MG63 (cell line): ENCODE results near the gene KIAA1210. TPM values are rescaled to one million over a fixed set of nuclear protein-coding genes. Genes with fewer than 3 reads are reported as not detected.

Experiments
- DNase-seq: peaks from one replicate; pipeline ENCODE4 v3.0.0-alpha.2; 2020
- H3K27me3 ChIP-seq: fragments of 250-450 bp; sonication (Bioruptor Pico); 2 replicates; pipeline ENCODE4 v1.5.1; 2020; ENCODE audit warnings: mild to moderate bottlenecking, moderate library complexity
- H3K36me3 ChIP-seq: fragments of 250-450 bp; sonication (Bioruptor Pico); 2 replicates; pipeline ENCODE4 v1.5.1; 2020; ENCODE audit warnings: mild to moderate bottlenecking, moderate library complexity
- H3K4me3 ChIP-seq: fragments of 250-450 bp; sonication (Bioruptor Pico); 2 replicates; pipeline ENCODE4 v1.5.1; 2020; ENCODE audit warnings: mild to moderate bottlenecking, moderate library complexity
- H3K9me3 ChIP-seq: fragments of 250-450 bp; sonication (Bioruptor Pico); 2 replicates; pipeline ENCODE4 v1.5.1; 2020; ENCODE audit warnings: mild to moderate bottlenecking, moderate library complexity
- total RNA-seq: library from RNA; depleted of rRNA; stranded (reverse); fragments of >200 nt; shearing (Covaris generic); gene quantifications from 2 replicates; pipeline ENCODE4 v1.2.3, GENCODE V29; 2014; ENCODE audit warnings: low replicate concordance; rRNA removed

The KIAA1210 gene
- total RNA-seq, result not detected in 2 replicates

DNA sequence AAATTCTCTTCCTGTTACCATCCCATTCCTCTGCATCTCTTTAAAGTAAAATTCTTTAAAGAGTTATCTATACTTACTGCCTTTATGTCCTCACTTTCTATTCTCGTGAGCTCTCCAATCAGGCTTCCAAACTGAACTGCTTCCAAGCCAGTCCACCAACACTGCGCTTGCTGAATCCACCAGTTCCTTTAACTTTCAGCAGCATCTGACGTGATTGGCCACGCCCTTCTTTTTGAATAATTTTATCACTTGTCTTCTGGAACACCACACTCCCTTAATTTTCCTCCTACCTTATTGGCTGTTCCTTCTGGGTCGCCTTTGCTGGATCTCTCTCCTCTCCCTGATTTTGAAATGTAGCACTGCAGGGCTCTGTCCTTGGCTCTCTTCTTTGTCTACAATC lies at the start of gene KIAA1210:
TSS of gene KIAA1210 (minus strand) at position 163 of the 400 bp plus-strand sequence. CDS start 4,170 bp downstream, outside the sequence.
- H3K9me3 ChIP-seq, result no peaks in the 10 kb centered on the region
- H3K27me3 ChIP-seq, result no peaks in the 10 kb centered on the region
- H3K4me3 ChIP-seq, result no peak within 1 kb of the TSS
- no peak for DNase-seq
- no peaks in the 10 kb centered on the region for H3K36me3 ChIP-seq

DNA sequence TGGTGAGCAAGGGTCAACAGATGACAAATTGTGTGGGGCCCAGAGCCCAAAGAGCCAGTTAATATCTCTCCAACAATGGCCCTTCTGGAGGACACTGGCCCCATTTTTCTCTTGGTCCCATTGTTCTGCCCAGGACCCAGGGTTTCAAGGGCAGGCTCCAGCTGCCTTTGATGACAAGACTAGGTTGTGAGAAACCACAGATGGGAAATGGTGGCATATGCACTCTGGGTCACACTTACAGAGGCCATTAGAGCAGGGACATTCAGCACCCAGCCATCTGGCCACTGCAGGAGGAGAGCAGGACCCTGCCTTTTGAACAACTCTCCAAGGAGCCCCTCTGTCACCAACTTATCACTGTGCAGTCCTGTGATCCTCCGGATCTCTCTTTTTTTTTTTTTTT lies 49.7 kb upstream of the KIAA1210 start:
- H3K9me3 ChIP-seq, result no peaks in the 10 kb centered on the region
- H3K27me3 ChIP-seq, result no peaks in the 10 kb centered on the region
- no peak overlapping the region for H3K4me3 ChIP-seq
- no peaks in the 10 kb centered on the region for H3K36me3 ChIP-seq
- DNase-seq, result no peak

DNA sequence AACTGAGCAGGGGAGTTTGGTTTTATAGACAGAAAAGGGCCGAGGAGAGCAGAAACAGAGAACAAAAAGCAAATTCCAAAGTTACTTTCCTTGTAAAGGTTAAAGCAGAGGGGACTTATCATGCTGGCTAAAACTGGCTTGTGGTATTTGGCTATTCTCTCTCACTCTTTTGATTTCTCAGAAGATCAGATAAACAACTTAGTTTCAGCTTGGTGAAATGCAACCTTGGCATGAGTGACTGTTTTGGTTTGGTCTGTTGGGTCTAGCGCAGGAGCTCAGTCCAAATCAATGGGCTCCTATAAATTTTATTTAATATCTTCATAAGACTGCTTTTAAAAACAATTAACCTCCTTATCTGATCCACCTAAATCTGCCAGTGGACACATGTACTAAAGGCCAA lies 47.3 kb upstream of the KIAA1210 start:
- DNase-seq, result no peak
- Histone ChIP-seq H3K36me3 (no peaks in the 10 kb centered on the region), H3K9me3 (no peaks in the 10 kb centered on the region), H3K27me3 (no peaks in the 10 kb centered on the region), H3K4me3 (no peak overlapping the region)

DNA sequence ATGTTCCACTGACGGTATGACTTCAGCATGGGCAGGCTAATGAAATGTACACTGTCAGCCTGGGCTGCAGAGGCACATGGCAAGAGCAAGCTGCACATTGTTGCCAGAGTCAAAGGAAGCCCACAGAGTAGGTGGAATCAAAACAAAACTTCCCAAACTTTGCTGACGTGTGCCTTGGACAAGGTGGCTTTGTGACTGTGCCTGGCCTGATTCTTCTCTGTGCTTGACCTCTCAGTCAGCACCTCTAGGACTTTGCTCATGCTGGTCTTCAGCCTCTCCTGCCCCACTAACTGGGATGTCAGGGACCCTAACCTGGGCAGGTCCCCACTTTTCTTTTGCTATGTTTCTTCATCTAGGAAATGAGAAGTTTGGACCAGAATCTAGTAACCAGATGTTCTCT lies 40.5 kb upstream of the KIAA1210 start:
- Histone ChIP-seq H3K9me3 (no peaks in the 10 kb centered on the region), H3K36me3 (no peaks in the 10 kb centered on the region), H3K4me3 (no peak overlapping the region), H3K27me3 (no peaks in the 10 kb centered on the region)
- DNase-seq, result no peak

DNA sequence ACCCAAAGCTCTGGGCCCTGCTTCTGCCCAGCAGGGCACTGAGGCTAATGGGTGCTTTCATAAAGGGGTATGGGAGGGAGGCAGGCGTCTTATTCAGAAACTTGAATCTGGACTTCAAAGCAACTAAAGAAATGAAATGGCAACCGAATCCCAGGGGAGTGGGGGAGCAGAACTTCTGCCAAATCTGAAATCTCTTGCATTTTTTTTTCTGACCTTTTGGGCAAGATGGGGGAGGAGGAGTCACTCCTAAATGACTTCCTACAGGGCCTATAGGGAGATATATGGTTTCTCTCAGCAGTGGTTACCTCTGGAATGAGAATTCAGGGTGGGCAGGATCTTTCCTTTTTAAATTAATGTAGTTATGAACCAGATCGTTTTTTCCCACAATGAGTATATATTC lies 30.6 kb upstream of the KIAA1210 start:
- Histone ChIP-seq H3K27me3 (no peaks in the 10 kb centered on the region), H3K9me3 (no peaks in the 10 kb centered on the region), H3K36me3 (no peaks in the 10 kb centered on the region), H3K4me3 (no peak overlapping the region)
- no peak for DNase-seq

DNA sequence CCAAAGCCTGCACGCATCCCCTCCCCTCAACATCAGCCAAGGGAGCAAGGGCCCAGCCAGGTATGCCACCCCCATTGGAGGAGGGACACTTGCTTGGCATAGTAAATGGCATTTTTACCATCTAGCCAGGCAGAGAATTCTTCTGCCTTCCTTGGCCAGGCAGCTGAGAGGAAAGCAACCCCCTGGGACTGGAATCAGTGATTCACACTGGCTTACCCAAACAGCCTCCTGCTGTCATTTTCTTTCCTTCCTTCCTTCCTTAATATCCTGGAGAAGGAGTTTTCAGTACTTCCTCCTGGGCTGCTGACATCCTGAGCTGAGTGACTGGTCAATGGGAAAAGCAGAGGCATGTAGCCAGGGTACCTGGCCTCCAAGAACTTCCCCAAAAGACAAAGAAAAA lies 28.6 kb upstream of the KIAA1210 start:
- no peak overlapping the region for H3K4me3 ChIP-seq
- no peaks in the 10 kb centered on the region for H3K36me3 ChIP-seq
- H3K27me3 ChIP-seq, result no peaks in the 10 kb centered on the region
- DNase-seq, result no peak
- no peaks in the 10 kb centered on the region for H3K9me3 ChIP-seq

DNA sequence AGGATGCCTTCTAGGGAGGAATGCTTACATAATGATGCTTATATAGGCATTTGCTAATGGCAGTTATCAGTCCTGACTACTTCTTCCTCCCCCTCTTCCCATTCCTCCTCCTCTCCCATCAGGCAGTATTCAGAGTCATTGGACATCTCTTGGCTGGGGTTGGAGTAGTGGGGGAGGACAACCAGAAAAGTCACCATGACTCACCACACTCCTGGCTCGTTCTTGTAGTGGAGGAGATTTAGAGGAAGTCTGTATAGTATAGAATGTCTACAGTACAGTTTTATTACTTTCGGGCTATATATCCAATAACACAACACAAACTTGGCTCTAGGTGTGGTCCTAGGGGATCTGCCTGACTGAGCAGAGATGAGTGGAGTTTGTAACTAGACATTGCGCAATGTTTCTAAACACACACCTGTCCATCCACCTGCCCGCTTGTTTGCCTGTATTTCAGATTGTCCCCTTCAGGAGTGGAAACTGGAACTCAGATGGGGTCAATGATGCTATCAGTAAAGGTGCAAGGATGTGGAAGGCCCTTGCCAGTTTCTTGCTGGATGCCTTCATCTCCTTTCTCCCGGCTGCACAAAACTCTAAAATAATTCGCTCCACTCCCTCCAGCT lies 27.9 kb upstream of the KIAA1210 start:
- no peaks in the 10 kb centered on the region for H3K36me3 ChIP-seq
- H3K27me3 ChIP-seq, result no peaks in the 10 kb centered on the region
- no peaks in the 10 kb centered on the region for H3K9me3 ChIP-seq
- no peak overlapping the region for H3K4me3 ChIP-seq
- DNase-seq, result peak; percentile 87

DNA sequence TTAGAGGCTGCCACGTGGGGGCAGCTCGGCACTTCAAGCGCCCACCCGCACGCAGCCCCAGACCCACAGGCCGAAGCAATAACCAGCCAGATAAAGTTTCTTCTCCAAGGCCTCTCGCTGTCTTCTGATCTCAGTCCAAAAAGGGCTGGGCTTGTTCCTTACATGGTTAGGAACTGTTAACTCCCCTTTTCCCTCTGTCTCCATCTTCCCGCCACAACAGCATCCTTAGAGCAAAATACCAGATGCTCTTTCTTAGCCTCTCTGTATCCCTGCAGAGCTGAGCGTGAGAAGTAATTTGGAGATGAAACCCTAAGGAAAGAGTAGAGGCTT lies 23.4 kb upstream of the KIAA1210 start:
- no peaks in the 10 kb centered on the region for H3K36me3 ChIP-seq
- DNase-seq, result no peak
- H3K27me3 ChIP-seq, result no peaks in the 10 kb centered on the region
- H3K4me3 ChIP-seq, result no peak overlapping the region
- H3K9me3 ChIP-seq, result no peaks in the 10 kb centered on the region

DNA sequence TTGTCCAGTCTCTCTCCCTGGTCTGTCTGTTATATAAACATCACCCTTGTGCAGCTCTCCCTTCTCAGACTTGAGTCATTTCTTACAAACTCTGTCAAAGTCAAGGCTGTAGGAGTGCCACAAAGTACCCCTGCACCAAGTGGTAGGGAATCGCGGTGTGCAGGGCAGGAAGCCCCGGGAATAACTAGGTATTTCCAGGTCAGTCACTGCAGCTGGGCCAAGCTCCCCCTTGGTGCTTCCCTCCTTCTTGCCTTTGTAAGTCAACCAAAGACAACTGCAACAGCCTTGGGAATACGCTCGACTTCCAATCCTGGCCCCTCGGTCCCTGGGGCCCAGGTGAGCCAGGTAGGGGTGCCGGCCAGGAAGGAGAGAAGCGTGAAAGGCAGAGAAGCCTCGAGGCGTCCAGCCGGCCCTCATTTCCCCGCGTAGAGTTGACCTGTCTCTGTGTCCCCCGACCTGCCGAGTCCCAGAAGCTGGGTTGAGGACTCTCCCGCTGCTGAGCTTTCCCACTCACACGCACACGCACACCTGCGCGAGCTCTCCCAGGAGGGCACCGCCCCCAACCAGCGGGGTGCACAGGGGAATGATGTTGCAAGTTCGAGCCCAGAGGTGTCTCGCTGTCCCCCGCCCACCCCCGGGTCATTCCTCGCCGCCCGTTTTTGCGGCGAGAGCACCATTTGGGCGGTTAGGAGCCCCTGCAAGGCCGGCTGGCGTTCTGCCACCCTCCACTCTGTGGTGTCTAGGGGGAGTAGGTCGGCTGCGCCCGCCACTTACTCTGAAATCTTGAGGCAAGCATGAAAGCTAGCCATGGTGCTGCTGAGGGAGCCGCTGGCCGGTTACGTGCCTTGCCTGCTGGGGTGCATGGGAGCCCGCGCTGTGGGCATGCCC lies 22.8 kb upstream of the KIAA1210 start:
- Histone ChIP-seq H3K27me3 (no peaks in the 10 kb centered on the region), H3K9me3 (no peaks in the 10 kb centered on the region), H3K36me3 (no peaks in the 10 kb centered on the region), H3K4me3 (no peak overlapping the region)
- no peak for DNase-seq

DNA sequence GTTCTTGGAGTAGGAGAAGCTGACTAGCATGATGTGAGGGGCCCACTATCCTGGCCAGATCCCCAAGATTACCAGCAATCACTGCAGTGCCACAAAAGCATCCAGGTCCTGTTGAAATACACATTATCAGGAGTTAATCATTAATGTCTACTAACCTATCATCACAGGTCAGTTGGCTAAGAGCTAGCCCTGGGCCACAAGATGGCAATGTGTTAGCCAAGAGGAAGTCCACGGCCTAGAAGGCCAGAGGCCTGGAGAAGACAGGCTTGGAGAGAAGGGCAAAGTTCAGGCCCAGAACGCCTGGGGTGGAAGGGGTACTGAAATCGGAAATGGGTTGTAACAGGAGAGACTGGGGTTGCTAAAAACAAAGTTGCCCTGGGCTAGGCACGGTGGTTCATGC lies 19.9 kb upstream of the KIAA1210 start:
- no peak overlapping the region for H3K4me3 ChIP-seq
- no peak for DNase-seq
- H3K36me3 ChIP-seq, result no peaks in the 10 kb centered on the region
- H3K9me3 ChIP-seq, result no peaks in the 10 kb centered on the region
- H3K27me3 ChIP-seq, result no peaks in the 10 kb centered on the region

DNA sequence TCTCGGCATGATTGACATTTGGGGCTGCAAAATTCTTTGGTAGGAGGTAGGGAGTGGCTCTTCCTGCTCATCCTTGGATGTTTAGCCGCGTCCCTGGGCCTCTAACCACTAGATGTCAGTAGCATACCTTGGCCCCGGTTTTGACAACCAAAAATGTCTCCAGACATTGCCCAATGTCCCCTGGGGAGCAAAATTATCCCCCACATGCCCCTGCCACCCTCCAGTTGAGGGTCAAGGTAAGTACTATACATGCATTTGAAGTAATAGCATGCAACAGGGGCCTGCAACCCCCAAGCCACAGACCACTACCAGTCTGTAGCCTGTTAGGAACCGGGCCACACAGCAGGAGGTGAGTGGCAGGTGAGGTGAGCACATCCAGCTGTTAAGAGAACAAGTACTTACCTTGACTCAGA lies 17.6 kb upstream of the KIAA1210 start:
- no peaks in the 10 kb centered on the region for H3K9me3 ChIP-seq

DNA sequence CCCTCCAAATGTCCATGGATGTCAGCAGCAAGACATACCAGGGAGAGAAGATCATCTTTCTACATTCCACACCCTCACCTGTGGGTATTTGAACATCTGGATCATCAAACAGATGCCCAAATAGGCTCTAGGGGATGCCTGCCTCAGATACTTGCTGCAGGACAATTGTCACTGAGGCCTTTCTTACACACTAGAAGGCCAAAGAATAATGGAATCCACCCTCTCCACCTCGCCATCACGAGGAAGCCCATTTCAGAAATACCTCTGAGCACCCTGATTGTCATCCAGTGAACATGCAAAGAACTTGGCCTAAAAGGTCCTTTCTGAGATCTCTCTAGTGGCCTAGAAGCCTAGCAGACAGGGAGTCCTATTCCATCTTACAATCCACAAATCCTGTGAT lies 6.9 kb upstream of the KIAA1210 start:
- H3K4me3 ChIP-seq, result no peak overlapping the region
- DNase-seq, result no peak
- no peaks in the 10 kb centered on the region for H3K36me3 ChIP-seq
- H3K9me3 ChIP-seq, result no peaks in the 10 kb centered on the region
- H3K27me3 ChIP-seq, result no peaks in the 10 kb centered on the region

More for the DNA sequence above, 17.6 kb upstream of the KIAA1210 start:
- Histone ChIP-seq H3K4me3 (no peak overlapping the region), H3K27me3 (no peaks in the 10 kb centered on the region), H3K36me3 (no peaks in the 10 kb centered on the region)
- peak; percentile 5 for DNase-seq

DNA sequence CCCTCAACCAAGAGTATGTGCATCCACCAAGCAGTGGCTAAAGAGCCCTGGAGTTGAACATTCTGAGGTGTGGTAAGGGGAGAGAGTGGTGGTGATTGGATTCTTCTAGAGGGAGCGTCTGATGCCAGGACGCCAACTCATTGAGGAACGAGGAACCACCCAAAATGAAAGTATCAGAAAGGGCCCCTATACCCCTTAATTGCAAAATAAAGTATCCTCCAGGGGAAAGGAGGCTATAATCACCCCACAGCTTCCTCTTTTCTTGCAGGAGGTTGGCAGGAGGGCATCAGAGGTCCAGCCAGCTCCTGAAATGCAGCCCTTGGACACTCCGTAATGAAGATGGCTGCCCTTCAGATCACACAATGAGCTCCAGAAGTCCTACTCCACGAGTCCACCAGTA lies 5.3 kb upstream of the KIAA1210 start:
- no peaks in the 10 kb centered on the region for H3K36me3 ChIP-seq
- H3K4me3 ChIP-seq, result no peak overlapping the region
- DNase-seq, result no peak
- no peaks in the 10 kb centered on the region for H3K9me3 ChIP-seq
- H3K27me3 ChIP-seq, result no peaks in the 10 kb centered on the region

DNA sequence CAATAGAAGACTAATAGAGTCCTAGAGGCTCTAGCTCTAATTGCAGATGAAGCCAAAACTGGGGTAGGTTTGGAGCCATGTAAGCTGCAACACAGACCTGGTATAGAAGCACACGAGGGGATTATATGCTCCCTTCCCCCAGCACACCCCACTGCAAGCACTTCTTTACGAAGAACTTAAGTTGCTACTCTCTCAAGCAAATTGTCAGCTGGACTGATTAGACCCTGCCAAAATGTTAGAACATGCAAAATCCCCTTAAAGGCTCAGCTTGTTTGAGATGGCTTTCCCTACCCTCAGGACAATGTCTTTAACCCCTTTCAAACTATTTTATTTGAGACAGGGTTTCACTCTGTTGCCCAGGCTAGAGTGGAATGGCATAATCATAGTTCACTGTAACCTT lies 4.7 kb upstream of the KIAA1210 start:
- Histone ChIP-seq H3K36me3 (no peaks in the 10 kb centered on the region), H3K4me3 (no peak overlapping the region), H3K9me3 (no peaks in the 10 kb centered on the region), H3K27me3 (no peaks in the 10 kb centered on the region)
- DNase-seq, result no peak

DNA sequence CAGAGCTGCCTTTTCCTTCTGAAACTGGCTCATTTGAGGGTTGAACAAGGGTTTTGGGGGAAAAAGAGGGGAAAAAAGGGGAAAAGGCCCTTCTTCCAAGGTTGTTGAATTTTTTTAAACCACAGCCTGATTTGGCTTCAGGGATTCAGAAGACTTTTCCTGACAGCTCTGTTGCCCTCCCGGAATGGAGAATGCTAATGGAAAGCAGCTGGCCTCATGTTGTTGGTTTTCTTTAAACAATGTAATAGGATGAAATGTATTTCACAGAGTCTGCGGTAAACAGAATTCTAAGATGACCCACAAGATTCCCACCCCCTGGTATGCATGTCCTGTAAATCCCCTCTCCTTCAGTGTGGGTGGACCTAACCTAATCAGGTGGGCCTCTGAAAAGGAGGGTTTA lies 3.3 kb upstream of the KIAA1210 start:
- Histone ChIP-seq H3K27me3 (no peaks in the 10 kb centered on the region), H3K36me3 (no peaks in the 10 kb centered on the region), H3K4me3 (no peak overlapping the region), H3K9me3 (no peaks in the 10 kb centered on the region)
- DNase-seq, result no peak

DNA sequence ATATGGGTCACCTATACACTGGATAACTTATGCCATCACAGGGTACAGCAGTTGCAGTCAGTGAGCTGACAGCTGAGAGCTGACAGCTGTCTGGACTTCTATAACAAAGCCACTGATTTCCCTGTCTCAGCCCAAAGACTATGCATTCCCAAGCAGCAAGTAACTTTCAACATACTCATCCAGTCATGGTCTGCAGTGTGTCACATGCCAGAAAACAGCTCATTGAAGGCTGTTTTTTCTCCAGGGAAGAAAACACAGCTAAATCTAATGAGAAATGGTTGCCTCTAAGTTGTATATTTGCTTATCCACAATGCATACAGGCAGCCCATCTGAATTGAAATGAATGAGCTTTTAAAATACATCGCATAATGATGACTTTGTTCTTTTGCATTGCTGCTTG lies 6.3 kb downstream of the KIAA1210 start:
- DNase-seq, result peak; percentile 8
- no peaks in the 10 kb centered on the region for H3K27me3 ChIP-seq

DNA sequence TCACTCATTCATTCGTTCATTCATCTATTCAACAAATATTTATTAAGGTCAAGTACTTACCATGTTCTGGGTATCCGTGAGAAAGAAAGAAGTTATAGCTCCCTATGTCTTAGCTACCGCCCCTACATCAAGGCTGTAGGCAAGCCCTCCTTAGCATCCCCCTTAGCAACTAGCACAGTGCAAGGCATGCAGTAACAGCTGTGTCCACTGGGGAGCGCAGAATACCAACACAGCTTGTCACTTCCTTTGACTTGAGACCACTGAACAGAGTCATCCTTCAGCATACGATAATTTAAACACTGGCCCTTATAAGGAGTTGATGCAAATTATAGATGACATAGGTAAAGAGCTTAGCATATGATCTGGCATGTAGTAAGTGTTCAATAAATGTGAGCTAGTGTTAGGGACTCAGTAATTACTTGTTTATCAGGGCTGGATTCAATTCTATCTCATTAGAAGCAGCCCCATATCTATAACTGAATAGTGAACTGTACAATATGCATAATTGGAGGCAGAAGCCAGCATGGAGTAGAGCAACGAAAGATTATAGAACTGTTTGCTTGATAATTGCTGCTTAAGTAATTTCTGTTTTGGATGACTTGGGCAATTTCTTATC lies 8.7 kb downstream of the KIAA1210 start:
- Histone ChIP-seq H3K27me3 (no peaks in the 10 kb centered on the region), H3K4me3 (no peak overlapping the region)
- DNase-seq, result peak; percentile 28

More for the DNA sequence above, 6.3 kb downstream of the KIAA1210 start:
- Histone ChIP-seq H3K9me3 (no peaks in the 10 kb centered on the region), H3K36me3 (no peaks in the 10 kb centered on the region), H3K4me3 (no peak overlapping the region)

DNA sequence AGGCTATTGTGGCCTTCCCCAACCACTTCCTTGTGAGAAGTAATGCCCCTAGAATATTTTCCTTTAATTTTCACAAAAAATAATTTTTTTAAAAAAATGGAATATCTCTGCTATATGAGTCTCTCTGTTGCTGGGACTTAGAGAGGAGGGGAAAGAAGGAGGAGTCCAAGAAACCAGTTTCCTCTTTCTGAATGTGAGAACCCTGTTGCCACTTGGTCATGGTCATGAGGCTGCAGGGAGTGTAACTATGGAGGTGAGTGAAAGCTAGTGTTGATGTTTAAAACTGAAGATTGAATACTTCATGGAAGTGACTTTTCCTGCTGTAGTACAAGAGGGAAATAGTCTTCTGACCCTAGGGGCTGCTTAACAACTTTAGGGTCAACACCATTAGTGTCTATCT lies 20.4 kb downstream of the KIAA1210 start:
- Histone ChIP-seq H3K4me3 (no peak overlapping the region), H3K27me3 (no peaks in the 10 kb centered on the region), H3K36me3 (no peaks in the 10 kb centered on the region), H3K9me3 (no peaks in the 10 kb centered on the region)
- DNase-seq, result no peak

More for the DNA sequence above, 8.7 kb downstream of the KIAA1210 start:
- Histone ChIP-seq H3K36me3 (no peaks in the 10 kb centered on the region), H3K9me3 (no peaks in the 10 kb centered on the region)
